EL (cell line): ENCODE results near the gene E2F4.

Experiments used
- DNase-seq: peaks from one replicate; pipeline ENCODE4 v3.0.0-alpha.2; 2016

Gene E2F4

GRCh38 chr16:67157892-67158635, 33.9 kb upstream of the E2F4 start:
- no peak for DNase-seq

- peak; percentile 59 for DNase-seq
Measured at GRCh38 chr16:67158637-67159600, 33.0 kb upstream of the E2F4 start.

DNA sequence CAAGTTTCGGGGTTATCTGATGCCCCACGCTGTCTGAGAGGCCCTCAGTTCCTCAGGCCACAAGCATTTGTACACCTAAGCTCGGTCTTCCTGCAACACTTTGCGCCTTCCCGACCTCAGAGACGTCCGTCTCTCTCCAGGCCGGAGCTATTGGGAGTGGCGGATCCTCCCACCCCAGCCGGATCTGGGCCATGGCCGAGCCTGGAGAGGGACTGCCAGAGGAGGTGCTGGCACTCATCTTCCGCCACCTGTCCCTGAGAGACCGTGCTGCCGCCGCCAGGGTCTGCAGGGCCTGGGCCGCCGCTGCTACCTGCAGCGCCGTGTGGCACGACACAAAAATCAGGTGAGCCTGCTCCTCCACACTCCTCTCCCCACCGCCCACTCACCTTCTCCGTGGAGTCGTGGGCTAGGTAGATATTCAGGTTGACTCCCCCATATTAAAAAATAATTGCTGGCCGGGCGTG, 30.3 kb upstream of the E2F4 start:
- no peak for DNase-seq

- no peak for DNase-seq
Measured at GRCh38 chr16:67162506-67163163, 29.3 kb upstream of the E2F4 start.

DNA sequence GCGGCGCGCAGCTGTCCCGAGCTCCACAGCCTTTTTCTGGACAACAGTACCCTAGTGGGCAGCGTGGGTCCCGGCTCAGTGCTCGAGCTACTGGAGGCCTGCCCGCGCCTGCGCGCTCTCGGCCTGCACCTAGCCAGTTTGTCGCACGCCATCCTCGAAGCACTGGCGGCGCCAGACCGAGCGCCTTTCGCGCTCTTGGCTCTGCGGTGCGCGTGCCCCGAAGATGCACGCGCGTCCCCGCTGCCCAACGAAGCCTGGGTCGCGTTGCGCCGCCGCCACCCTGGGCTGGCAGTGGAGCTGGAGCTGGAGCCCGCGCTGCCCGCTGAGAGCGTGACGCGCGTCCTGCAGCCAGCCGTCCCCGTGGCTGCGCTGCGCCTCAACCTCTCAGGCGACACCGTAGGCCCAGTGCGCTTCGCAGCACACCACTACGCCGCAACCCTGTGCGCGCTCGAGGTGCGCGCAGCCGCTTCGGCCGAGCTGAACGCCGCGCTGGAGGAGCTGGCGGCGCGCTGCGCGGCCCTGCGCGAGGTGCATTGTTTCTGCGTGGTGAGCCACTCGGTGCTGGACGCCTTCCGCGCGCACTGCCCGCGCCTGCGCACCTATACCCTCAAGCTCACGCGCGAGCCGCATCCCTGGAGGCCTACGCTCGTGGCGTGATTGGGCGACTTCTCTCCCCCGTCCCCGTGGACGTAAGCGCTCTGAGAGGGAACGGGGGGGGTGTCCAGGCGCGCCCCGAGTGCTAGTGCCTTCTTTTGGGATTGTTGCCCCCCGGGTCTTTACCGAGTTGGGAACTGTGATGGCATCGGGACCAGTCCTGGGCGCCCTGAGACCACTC, 28.6 kb upstream of the E2F4 start:
- DNase-seq = peak; percentile 48

DNA sequence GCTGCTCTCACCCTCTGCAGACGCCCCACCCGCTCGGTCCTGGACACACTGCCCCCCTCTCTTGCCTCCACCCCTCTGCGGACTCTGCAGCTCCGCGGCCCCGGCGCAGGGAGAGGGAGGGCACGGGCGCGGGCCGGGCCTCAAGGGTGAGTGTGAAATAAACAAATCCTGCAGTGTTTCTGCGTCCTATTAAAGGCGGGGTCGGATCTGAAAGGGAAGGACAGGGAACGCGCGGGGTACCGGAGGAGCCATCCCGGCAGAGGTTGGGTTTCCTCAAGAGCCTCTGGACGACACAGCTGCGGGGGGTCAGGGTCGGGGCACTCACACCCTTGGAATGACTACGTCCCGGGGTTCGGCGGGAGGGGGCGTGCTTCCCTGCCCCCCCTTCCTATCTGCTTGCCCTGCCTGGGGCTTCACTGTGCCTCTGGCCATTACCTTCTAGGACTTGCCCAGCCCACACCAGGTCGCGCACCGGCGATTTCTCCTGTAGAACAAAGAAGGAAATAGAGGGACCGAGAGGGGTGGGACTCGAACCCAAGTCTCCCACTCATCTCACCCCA, 27.9 kb upstream of the E2F4 start:
- no peak for DNase-seq

DNA sequence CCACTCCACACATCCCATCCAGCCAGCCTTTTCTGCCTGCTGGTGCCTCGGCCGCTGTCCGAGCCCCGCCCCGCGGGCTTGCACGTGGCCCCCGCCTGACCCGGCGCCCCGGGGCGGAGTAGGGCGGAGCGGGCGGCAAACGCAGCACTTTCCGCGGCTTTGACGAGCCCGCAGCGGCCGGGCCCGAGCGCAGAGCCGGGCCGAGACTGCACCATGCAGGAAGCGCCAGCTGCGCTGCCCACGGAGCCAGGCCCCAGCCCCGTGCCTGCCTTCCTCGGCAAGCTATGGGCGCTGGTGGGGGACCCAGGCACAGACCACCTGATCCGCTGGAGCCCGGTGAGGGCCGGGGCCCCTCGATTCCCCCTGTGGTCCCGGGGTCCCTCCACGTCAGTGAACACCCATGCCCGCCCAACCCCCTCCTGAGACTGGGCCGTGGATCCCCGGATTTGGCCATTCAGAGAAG, 27.3 kb upstream of the E2F4 start, which contains the start of gene HSF4:
TSS of gene HSF4 (plus strand) at position 147 of the 463 bp plus-strand sequence. CDS start at position 214, 67 bp downstream.
- peak; percentile 36 for DNase-seq

- DNase-seq = no peak
Measured at GRCh38 chr16:67165121-67166078, 26.6 kb upstream of the E2F4 start.

DNA sequence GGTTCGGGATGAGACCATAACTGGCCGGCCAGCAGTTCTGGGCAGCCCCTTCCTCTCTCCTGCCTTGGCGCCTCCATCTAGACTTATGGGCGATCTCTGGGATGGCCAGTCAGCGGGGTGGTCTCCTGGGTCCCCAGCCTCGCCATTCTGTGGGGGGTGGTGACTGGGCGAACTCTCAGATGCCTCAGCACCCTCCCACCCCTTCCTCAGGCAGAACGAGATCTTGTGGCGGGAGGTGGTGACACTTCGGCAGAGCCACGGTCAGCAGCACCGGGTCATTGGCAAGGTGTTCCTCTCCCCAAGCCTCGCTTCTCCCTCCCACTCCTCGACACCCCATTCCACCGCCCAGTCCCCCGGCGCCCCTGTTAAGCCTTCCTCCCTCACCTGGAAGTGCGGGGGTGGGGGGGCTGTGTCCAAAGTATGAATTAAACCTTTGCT, 25.8 kb upstream of the E2F4 start:
- DNase-seq = no peak

DNA sequence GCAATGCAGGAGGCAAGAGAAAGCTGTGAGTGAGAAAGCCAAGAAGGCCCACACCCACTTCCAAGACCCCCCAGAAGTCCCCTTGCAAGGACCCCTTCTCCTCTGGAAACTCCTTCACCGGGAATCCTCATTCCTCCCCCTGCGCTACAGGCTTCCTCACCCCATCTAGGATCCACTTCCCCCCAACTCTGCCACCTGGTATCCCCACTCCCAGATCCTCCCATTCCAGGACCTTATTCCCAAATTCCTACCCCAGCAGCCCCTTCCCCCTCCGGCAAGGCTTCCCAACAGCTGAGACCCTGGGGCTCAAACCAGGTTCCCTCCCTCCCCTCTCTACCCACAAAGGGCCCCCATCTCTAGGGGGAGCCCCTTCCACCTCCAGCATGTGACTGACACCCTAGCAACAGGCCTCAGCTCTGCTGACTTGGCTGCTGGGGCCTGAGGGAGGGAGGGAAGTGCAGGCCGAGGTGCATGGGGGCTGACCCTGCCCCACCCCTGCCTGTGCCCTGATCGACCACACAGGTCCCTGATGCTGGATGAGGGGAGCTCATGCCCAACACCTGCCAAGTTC, 25.3 kb upstream of the E2F4 start:
- DNase-seq = no peak

DNA sequence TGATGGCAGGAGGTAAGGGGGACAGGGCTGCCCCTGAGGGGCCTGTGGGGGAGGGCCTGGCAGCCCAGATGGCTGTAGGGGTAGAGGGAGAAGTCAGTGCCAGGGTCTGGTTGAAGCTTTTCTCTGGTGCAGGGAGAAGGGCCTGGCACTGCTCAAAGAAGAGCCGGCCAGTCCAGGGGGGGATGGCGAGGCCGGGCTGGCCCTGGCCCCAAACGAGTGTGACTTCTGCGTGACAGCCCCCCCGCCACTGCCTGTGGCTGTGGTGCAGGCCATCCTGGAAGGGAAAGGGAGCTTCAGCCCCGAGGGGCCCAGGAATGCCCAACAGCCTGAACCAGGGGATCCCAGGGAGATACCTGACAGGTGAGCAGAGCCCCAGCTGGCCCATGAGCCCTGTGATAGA, 24.4 kb upstream of the E2F4 start:
- no peak for DNase-seq

DNA sequence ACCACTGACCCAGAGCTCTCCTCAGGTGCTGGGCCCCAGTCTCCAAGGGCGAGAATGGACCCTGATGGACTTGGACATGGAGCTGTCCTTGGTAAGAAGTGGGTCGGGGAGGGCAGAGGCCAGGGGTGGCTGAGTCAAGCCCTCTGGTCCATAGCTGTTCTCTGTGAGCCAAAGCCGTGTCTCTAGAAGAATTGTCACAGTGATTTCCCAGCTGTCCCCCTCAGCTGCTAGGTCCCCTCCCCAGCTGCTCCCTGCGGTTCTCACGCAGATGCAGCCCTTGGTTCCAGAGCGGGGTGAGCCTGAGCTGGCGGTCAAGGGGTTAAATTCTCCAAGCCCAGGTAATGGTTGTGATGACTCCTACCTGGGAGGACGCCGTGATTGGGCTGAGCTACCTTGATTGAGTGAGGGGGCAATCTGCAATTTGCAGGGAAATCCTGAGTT, 22.9 kb upstream of the E2F4 start:
- no peak for DNase-seq

GRCh38 chr16:67169642-67170167, 22.2 kb upstream of the E2F4 start:
- DNase-seq = peak; percentile 42

DNA sequence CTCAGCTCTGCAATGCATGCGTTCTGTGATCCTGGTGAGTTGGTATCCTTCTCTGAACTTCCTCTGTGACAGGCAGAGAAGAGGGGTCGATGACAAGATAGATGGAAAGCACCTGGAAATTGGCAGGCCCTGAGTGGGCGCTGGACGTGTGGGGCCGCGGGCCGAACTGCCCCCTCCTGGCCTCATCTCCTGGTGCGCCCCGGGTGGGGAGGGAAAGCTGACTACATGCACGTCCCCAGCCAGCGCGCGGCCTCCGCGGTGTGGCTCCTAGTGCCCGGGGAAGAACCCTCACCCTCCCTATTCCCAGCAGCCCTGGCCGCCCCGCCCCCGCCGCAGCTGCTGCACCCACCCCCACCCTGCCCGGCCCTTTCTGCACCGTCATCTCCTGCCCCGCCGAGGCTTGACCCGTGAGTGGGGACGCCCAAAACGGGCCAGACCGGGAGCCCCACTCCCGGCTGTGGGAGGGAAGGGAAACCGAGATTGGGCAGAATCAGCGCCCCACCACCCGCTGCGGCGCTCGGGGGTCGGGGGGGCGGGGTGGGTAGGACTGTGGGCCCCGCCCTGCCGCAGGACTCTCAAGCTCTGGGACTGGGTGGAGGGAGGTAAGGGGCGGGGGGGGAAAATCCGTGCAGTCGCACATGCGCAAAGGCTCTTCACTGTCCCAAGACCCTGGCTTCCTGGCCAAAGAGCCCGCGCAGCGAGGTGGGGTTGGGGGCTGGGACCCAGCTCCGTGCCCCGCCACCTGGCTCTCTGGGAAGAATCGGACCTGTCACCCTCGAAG, 21.6 kb upstream of the E2F4 start, which contains the start of gene NOL3:
TSS of gene NOL3 (plus strand) at position 371 of the 781 bp plus-strand sequence.
- peak; percentile 86 for DNase-seq

DNA sequence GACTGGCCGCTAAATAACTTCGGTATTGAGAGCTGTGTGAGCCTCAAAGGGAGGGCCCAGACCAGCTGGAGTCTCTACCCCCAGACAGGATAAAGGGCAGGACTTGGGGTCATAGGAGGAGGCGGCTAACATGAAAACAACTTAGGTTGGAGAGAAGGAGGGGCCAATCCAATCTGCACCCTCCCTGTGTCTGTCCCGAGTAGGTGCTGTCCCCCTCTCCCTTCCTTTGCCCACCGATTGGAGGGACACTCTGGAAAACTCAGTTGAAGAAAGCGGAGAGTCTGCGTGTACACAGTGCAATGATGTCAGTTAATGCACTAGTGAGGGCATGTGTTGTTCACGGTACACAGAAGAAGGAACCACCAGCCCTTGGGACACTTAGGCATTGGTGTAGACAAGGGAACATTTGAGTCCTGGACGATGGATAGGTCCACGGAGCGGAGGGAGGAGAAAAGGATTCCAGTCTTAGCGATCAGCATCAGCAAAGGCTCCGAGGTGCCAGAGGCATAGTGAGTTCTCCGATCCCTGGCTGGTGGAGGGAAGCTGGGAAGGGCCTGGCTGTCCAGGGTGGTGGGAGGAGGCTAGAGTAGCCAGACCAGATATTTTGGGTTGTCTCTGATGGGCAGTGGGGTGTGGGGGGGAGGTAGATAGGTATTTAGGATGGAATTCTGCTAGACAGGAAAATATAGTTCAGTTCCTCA, 20.9 kb upstream of the E2F4 start:
- no peak for DNase-seq

DNA sequence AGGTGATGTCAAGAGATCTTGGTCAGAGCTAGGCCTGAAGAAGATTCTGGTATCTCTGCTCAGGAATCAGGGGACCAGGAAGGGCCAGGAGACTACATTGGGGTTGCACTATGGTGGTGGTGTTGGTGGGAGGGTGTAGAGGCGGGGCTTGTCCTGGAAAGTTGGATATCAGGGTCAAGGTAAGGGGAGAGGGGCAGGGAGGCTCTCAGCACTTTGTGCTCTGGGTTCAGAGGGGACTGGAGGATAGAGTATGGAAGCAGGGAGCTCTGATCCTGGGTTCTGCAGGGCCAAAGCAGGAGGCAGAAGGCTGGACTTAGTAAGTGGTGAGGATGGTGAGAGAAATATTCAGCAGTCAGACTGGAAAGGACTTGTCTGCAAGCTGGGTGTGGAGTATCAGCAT, 18.6 kb upstream of the E2F4 start:
- DNase-seq = no peak

DNA sequence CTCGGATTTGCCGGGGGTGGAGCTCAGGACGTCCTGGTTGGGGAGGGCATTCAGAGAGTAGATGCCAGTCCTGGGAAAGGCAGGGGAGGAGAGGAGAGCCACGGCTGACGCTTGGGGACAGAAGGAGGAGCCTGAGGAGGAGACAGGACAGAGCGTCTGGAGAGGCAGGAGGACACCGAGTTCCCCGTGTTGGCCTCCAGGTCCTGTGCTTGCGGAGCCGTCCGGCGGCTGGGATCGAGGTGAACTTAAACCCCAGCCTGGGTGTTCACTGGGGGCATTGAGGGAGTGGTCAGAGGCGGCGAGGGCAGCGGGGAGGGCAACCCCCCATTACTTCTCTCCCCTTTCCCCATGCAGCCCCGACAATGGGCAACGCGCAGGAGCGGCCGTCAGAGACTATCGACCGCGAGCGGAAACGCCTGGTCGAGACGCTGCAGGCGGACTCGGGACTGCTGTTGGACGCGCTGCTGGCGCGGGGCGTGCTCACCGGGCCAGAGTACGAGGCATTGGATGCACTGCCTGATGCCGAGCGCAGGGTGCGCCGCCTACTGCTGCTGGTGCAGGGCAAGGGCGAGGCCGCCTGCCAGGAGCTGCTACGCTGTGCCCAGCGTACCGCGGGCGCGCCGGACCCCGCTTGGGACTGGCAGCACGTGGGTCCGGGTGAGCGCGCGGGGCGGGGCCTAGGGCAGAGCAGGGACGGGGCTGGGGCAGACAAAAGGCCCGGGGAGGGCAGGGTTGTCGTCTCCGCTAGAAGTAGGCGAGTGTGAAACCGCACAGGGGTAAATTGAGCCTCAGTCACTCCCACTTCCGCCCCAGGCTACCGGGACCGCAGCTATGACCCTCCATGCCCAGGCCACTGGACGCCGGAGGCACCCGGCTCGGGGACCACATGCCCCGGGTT, 17.9 kb upstream of the E2F4 start:
- peak; percentile 87 for DNase-seq
